Heart right ventricle (tissue), 16 donors: ENCODE results near the gene AGAP9. TPM values are rescaled to one million over a fixed set of nuclear protein-coding genes. Genes with fewer than 3 reads are reported as not detected.
A peak's percentile ranks its signal among the peaks of the same experiment; 100 is the strongest.
"Not testable (repeated sequence)": the region's sequence is repeated elsewhere in the genome, so short reads cannot be mapped to it uniquely, and the experiment has no call there.

Experiments used
- ATAC-seq, 8 donors: fragments of 200-7000 bp; cut with Tn5 transposase; one replicate each; pipeline ENCODE4 v1.9.1; 2020; ENCODE audit warnings: mild to moderate bottlenecking in 8 of 8, moderate library complexity in 8 of 8, moderate number of reproducible peaks in 1 of 8
- DNase-seq, 2 donors: peaks; one replicate each; pipeline ENCODE4 v3.0.0-alpha.2; 2020
- H3K27ac ChIP-seq, 10 donors: fragments of 200-600 bp; sonication (generic) in 2 of 10; one replicate each; pipeline versions ENCODE4 v1.5.0 to v1.8.0; 2020 to 2022; ENCODE audit warnings: mild to moderate bottlenecking in 3 of 10
- H3K27me3 ChIP-seq, 7 donors: fragments of 200-600 bp; one replicate each; pipeline ENCODE4 v1.8.0; 2021 to 2022; ENCODE audit warnings: mild to moderate bottlenecking in 2 of 7
- H3K36me3 ChIP-seq, 9 donors: fragments of 200-600 bp; sonication (generic) in 1 of 9; one replicate each; pipeline versions ENCODE4 v1.5.0 to v1.8.0; 2020 to 2022; ENCODE audit warnings: mild to moderate bottlenecking in 2 of 9
- H3K4me1 ChIP-seq, 9 donors: fragments of 200-600 bp; sonication (generic) in 1 of 9; one replicate each; pipeline versions ENCODE4 v1.5.0 to v1.8.0; 2020 to 2022; ENCODE audit warnings: mild to moderate bottlenecking in 4 of 9
- H3K4me3 ChIP-seq, 10 donors: fragments of 200-600 bp; sonication (generic) in 2 of 10; one replicate each; pipeline versions ENCODE4 v1.5.0 to v1.8.0; 2020 to 2022; ENCODE audit warnings: mild to moderate bottlenecking in 7 of 10, moderate library complexity in 2 of 10
- H3K9me3 ChIP-seq, 11 donors: fragments of 200-600 bp in 10 of 11; sonication (generic) in 2 of 11; one replicate each; pipeline versions ENCODE4 v1.5.0 to v1.8.0; 2013 to 2022; ENCODE audit warnings: mild to moderate bottlenecking in 2 of 11, control low read depth in 1 of 11, moderate library complexity in 1 of 11
- WGBS, 2 donors: extraction: QIAGEN DNeasy Blood & Tissue Kit; methylation state at CpG; one replicate each; pipeline ENCODE4 v1.1.7; 2013; ENCODE audit warnings: inconsistent platforms in 1 of 2; 5-methylcytosine and 5-hydroxymethylcytosine counted together
- intact Hi-C, 10 donors: fragments of 100-400 bp; cut with DNase I; formaldehyde crosslinking; loops; one replicate each; pipeline versions ENCODE4 v1.11.1 to v1.14.2; 2022
- long read RNA-seq, 3 donors: library from polyadenylated mRNA; unstranded; transcript quantifications; one replicate each; pipeline ENCODE4 v2.0.0, GENCODE V29; 2020 to 2021
- polyA plus RNA-seq, 2 donors: library from polyadenylated mRNA; stranded (reverse); fragments of 200-250 nt; gene quantifications; one replicate each; pipeline ENCODE4 v1.2.3, GENCODE V29; 2013
- total RNA-seq, 10 donors: library from RNA; stranded (reverse); fragmentation: NEBNext Ultra II Directional in 3 of 10; extraction: Animal tissue kit (Norgen Biotek cat#: 25700) in 3 of 10; gene quantifications; one replicate each; pipeline versions ENCODE4 v1.2.1 to v1.2.4, GENCODE V29; 2021 to 2023
- donor health status: Arrhythmogenic right ventricular cardiomyopathy.
- donor health status: ischemic (EF 13 %, LVEDD 7.1; RV severe dilation, severe dysfunction).
- donor health status: healthy with polysubstance abuse.
- donor health status: DM: no; HTN: yes; CAD: no.
- donor health status: DM: no; HTN: no; CAD: no.
- donor health status: ischemic (EF 25% LVEDD 6.9; RV normal size, moderate dysfunction).
- donor health status: ischemic (EF 25% LVEDD 5.7; RV mildly dilated, moderate dysfunction).
- donor health status: healthy.
- donor health status: DM: yes; HTN: yes; CAD: no.
- donor health status: Ischemic cardiomyopathy.
- donor health status: ischemic (EF 35%, LVEDD 5.7; RV mildly dilated, moderate dysfunction).
- donor health status: nonischemic (EF 11% LVEDD 7.7; RV severe dilation, severe dysfunction).
- donor health status: DM: yes; HTN: yes; CAD: no.
- donor health status: PGD.
- donor health status: ischemic (EF 29% LVEDD 5.4; RV normal size, mild dysfunction).
- donor health status: nonischemic (EF 23%, LVEDD 6.1; RV moderate dilation, normal function).

The AGAP9 gene
- 1 to 10 TPM; 1.4 to 4.1 (median 2.4) TPM for total RNA-seq
- polyA plus RNA-seq: 10 to 100 TPM in 1 of 2 donors, 1 to 10 TPM in 1; 2.4 to 24.7 TPM
- long read RNA-seq, donor 1, partial matches to known transcripts: 1 of 1 reads
- long read RNA-seq, donor 1, other reads (novel, unspliced or antisense): 0 of 1 reads
- long read RNA-seq, donor 2, partial matches to known transcripts: 0 of 2 reads
- long read RNA-seq, donor 2, other reads (novel, unspliced or antisense): 2 of 2 reads
- long read RNA-seq, donor 3, partial matches to known transcripts: 1 of 1 reads
- long read RNA-seq, donor 3, other reads (novel, unspliced or antisense): 0 of 1 reads

DNA sequence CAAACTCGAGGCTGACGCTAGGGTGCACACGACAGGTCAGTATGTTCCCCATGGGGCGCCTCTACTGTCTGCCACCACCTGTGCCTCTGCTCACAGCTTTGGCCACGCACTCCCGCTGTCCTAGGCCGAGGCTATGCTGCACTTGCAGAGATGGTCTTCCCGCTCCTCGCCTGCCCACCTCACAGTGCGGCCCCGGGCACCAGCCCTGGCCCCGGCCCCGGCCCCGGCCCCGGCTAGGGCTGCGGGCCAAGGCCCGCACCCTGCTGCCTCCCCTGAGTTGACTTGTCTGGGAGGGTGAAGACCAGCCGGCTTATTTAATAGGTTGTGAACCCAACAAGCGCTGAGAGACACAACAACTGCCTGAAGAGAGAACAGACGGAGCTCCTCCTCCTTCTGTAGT, at the start of gene AGAP9:
Gene AGAP9, minus strand, starts transcription at position 164 of the 400 bp plus-strand sequence. Its CDS starts 112 bp downstream, at position 52.
- not testable (repeated sequence) for H3K4me1 ChIP-seq

DNA sequence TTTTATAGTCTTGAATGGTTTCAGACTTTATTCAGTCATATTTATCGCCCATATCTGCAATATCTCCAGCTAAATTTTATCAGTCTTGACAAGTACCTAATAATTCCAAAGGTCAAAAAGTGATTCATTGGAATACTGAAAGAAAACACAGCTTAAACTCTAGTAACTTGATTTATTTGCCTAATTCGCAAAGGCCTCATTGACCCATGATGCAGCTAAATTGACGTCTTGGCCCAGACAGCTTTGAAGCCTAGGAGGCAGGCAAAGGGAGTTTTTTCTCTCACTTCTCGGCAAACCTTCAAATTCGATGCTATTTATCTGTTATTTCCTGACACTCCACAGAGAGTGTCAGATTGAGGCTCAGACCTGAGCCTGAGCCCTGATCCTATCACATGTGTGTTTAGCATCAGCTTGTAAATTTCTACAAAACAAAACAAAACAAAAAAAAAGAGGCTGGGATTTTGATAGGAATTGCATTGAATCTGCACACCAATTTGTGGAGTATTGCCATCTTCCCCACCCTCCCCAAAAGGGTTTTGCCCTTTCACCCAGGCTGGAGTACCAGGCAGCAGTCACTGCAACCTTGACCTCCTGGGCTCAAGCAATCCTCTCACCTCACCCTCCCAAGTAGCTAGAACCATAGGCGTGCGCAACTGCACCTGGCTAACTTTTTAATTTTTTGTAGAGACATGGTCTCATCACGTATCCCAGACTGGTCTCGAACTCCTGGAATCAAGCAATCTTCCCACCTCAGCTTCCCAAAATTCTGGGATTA, 47.9 kb upstream of the AGAP9 start:
- H3K4me3 ChIP-seq, H3K4me1 ChIP-seq, ATAC-seq, H3K9me3 ChIP-seq, intact Hi-C loops, H3K27ac ChIP-seq, DNase-seq, H3K27me3 ChIP-seq, H3K36me3 ChIP-seq: not testable (repeated sequence)
- WGBS, 2 donors: 85 to 87% methylated on average over 4 to 6 of the region's 9 CpGs

More for the DNA sequence above, at the start of gene AGAP9:
- intact Hi-C loops, H3K36me3 ChIP-seq, H3K9me3 ChIP-seq, DNase-seq, H3K27ac ChIP-seq, H3K27me3 ChIP-seq, ATAC-seq, H3K4me3 ChIP-seq: not testable (repeated sequence)
- WGBS, 2 donors: no CpG with 5 or more reads among the region's 20 CpGs

DNA sequence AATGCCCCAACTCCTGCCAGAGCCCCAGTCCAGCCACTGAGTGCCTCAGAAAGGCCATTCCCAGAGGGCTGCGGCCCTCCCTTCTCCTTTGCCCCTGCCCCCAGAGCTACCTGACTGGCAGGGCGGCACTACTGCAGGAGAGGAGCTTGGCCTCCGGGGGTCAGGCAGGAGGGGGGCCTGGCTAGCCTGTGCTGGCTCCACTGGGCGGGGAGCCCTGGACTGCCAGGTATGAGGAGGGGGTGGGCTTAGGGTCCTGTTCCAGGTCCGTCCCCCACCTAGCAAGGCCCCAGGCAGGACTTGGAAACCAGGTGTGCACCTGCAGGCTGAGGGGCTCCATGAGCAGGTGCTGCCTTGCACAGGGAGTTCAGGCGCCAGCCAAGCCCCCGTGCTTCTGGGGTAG, 43.3 kb upstream of the AGAP9 start:
- intact Hi-C loops, DNase-seq, H3K36me3 ChIP-seq, H3K4me3 ChIP-seq, H3K27ac ChIP-seq, H3K9me3 ChIP-seq, H3K4me1 ChIP-seq, H3K27me3 ChIP-seq: not testable (repeated sequence)
- ATAC-seq: peak in 1 of 8 donors; percentile 40
- 90 to 100% methylated on average over 1 to 2 of the region's 7 CpGs for WGBS, 2 donors

DNA sequence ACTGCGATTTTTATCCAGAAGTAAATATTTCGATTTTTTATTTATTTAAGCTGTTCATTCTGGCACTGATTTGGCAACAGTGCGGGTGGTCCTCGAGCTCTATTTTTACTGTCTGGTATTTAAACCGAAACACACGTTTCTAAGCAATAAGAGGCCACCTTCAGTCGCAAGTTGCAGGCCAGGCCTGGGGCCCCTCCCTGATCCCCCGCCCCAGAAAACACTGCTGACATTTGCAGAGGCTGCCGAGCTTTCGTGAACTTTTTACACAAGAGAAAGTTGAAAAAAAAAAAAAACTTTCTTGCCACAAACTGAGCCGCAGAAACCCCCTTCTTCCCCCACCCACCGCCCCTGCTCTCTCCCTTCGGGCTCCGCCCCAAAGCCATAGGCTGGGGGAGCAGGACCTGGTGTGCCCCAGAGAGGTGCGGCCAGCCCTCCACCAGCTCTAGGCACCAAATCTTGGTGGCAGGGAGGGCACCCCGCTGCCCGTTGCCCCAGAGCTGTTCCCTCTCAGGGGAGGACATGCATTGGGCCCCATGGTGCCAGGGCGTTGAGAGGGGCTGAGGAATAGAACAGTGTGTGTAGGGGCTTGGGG, 42.8 kb upstream of the AGAP9 start:
- WGBS, 2 donors: 81 to 83% methylated on average over 13 of the region's 18 CpGs
- H3K9me3 ChIP-seq, intact Hi-C loops, H3K27ac ChIP-seq, H3K27me3 ChIP-seq, H3K4me1 ChIP-seq, H3K4me3 ChIP-seq, DNase-seq, H3K36me3 ChIP-seq: not testable (repeated sequence)
- peak in 2 of 8 donors; percentile 22 to 53 for ATAC-seq

DNA sequence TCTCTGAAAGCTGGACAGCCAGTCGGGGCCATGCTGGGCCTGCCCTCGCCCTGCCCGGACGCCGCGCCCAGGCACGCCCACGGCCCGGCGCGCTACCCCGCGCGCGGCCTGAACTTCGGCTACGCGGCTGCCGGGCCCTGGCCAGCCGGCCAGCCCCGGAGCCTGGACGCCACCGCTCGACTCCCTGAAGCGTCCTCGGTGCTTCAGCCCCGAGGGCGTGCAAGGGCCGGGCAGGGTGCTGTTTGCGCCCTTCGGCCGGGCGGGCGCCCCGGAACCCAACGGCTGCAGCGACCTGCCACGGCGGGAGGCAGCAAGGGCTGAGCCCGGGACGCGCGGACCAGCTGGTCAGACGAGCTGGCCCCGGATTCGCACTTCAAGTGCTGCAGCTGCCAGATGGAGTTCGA, 42.1 kb upstream of the AGAP9 start:
- WGBS, 2 donors: 77 to 81% methylated on average over 35 to 47 of the region's 47 CpGs
- H3K4me3 ChIP-seq, H3K27me3 ChIP-seq, H3K9me3 ChIP-seq, intact Hi-C loops, H3K4me1 ChIP-seq, DNase-seq, H3K36me3 ChIP-seq, H3K27ac ChIP-seq: not testable (repeated sequence)
- ATAC-seq: peak in 1 of 8 donors; percentile 46

DNA sequence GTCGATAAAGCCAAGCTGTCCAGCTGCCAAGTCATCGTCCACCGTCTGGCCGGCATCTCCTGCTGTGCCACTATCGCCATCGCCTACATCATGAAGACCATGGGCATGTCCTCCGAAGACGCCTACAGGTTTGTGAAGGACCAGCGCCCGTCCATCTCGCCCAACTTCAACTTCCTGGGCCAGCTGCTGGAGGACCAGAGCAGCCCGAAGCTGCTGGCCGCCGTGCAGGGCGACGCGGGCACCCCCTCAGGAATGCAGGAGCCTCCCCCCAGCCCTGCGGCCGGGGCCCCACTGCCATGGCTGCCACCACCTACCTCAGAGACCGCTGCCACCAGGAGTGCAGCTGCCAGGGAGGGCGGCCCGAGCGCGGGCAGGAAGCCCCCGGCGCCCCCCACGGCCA, 41.5 kb upstream of the AGAP9 start:
- intact Hi-C loops, DNase-seq, H3K4me3 ChIP-seq, H3K9me3 ChIP-seq, H3K36me3 ChIP-seq, H3K4me1 ChIP-seq, H3K27ac ChIP-seq, H3K27me3 ChIP-seq: not testable (repeated sequence)
- peak in 1 of 8 donors; percentile 26 for ATAC-seq
- WGBS, 2 donors: 97 to 100% methylated on average over 4 to 17 of the region's 27 CpGs

DNA sequence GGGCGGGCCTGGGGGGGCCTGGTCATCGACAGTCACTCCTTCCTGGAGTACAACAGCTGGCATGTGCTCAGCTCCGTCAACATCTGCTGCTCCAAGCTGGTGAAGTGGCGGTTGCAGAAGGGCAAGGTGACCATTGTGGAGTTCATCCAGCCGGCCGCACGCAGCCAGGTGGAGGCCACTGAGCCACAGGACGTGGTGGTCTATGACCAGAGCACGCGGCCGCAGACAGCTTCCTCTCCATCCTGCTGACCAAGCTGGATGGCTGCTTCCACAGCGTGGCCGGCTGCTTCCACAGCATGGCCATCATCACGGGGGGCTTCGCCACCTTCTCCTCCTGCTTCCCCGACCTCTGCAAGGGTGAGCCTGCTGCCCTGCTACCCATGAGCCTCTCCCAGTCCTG, 40.9 kb upstream of the AGAP9 start:
- H3K27me3 ChIP-seq, DNase-seq, H3K4me3 ChIP-seq, H3K4me1 ChIP-seq, ATAC-seq, H3K36me3 ChIP-seq, H3K27ac ChIP-seq, H3K9me3 ChIP-seq, intact Hi-C loops: not testable (repeated sequence)
- 93 to 96% methylated on average over 5 to 6 of the region's 16 CpGs for WGBS, 2 donors

DNA sequence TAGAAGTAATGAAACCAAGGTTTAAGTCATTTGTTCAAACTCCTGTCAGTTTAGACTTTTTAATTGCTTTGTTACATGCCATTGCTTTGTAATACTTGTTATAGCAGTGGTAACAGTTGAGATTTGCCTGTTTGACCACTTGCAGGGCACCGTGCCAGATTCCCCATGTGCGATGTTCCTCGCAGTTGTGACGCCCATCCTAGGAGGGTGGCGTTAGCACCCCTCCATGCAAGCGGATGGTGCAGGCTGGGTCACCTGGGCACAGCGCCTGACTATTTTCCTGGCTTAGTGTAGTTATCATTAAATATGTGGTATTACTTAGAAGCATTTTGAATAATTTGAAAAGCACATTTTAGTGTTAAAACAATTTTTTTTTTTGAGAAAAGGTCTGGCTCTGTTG, 37.0 kb upstream of the AGAP9 start:
- H3K27me3 ChIP-seq, DNase-seq, H3K4me1 ChIP-seq, H3K27ac ChIP-seq, H3K9me3 ChIP-seq, intact Hi-C loops, H3K36me3 ChIP-seq, H3K4me3 ChIP-seq, ATAC-seq: not testable (repeated sequence)
- WGBS, 2 donors: 66 to 75% methylated on average over 7 of the region's 7 CpGs

DNA sequence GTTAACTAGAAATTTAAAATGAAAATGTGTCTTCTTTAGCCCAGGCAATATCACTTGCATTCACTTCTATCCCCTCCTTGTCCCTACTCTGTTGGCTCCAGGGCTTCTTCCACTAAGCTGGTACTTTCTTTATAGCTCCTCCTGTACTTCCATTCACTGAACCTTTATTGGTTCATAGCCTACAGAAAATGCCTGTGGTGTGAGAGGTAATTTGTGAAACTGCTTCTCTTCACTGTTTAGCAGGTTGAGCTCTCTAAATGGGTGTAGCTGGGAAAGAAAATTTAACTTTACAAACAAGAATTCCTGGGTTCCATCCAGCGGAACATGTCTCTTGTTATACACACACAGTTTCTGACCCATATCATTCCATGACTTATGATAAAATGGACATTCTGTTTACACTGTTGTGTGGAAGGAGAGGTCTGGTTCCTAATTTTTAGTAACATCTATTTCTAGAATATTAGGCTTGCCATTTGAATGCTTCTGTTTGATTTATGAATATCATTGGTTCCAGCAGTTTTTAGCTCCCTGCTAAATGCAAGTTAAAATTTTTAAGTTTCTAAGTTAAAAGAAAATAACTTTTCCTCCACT, 36.4 kb upstream of the AGAP9 start:
- H3K4me3 ChIP-seq, intact Hi-C loops, DNase-seq, ATAC-seq, H3K9me3 ChIP-seq, H3K27ac ChIP-seq, H3K27me3 ChIP-seq, H3K4me1 ChIP-seq, H3K36me3 ChIP-seq: not testable (repeated sequence)
- 80 to 96% methylated on average over 1 of the region's 1 CpG for WGBS, 2 donors

DNA sequence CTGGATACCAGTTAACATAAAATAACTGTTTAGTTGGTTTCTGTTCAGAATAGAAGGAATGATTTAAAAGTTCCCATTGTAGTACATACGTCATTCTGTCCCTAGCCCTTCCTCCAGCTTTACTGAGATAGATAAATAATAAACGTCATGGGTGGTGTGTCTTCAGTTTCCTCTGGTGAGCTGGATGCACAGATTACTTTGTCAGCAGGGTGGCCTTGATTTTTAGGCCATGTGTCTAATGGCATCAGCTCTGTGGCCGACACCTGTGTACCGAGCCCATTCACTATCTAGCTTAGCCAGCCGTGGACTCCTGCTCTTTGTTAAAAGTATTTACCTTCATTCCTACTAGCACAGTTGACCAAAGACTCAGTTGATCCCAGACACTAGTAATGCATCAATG, 34.7 kb upstream of the AGAP9 start:
- 69 to 73% methylated on average over 5 of the region's 5 CpGs for WGBS, 2 donors
- H3K4me3 ChIP-seq, H3K9me3 ChIP-seq, intact Hi-C loops, H3K4me1 ChIP-seq, DNase-seq, H3K27me3 ChIP-seq, ATAC-seq, H3K27ac ChIP-seq, H3K36me3 ChIP-seq: not testable (repeated sequence)

DNA sequence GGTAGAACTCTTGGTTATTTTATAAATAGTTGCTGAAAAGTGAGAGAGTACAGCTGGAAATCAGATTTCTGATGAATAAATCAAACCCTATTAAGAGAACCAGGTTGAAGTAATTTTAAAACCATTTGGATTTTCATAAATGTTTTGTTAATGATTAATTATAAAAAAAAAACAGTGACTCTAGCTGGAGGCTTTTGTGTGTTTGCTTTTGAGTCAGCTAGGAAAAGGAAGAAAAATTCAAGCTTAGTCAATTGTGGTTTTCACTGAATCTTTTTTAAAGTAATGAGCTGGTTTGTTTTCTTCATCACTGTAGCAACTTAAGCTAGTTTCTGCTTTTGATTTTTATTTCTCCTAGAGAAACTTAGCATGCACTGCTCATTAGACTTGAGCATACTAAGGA, 34.2 kb upstream of the AGAP9 start:
- ATAC-seq, H3K36me3 ChIP-seq, intact Hi-C loops, H3K27me3 ChIP-seq, H3K27ac ChIP-seq, DNase-seq, H3K9me3 ChIP-seq, H3K4me3 ChIP-seq, H3K4me1 ChIP-seq: not testable (repeated sequence)
